ENCODE data around the gene FBXW12.

Gene FBXW12

GRCh38 chr3:48408823-48409281 lies 36.8 kb downstream of the FBXW12 start:
- no peak for DNase-seq

GRCh38 chr3:48409291-48410201 lies 37.5 kb downstream of the FBXW12 start:
- no peak for DNase-seq

- DNase-seq: no peak
Measured at GRCh38 chr3:48410205-48411040, 38.4 kb downstream of the FBXW12 start.

GRCh38 chr3:48411041-48411588 lies 39.1 kb downstream of the FBXW12 start:
- DNase-seq: no peak

GRCh38 chr3:48411606-48412374 lies 39.8 kb downstream of the FBXW12 start:
- DNase-seq: no peak

- no peak for DNase-seq
Measured at GRCh38 chr3:48412375-48413001, 40.5 kb downstream of the FBXW12 start.

GRCh38 chr3:48413086-48413485 lies 41.1 kb downstream of the FBXW12 start:
- DNase-seq: no peak

GRCh38 chr3:48413611-48414010 lies 41.6 kb downstream of the FBXW12 start:
- no peak for DNase-seq

- no peak for DNase-seq
Measured at GRCh38 chr3:48414376-48415250, 42.6 kb downstream of the FBXW12 start.

GRCh38 chr3:48415251-48415953 lies 43.4 kb downstream of the FBXW12 start:
- no peak for DNase-seq

GRCh38 chr3:48416091-48416505 lies 44.1 kb downstream of the FBXW12 start:
- no peak for DNase-seq

- DNase-seq: no peak
Measured at GRCh38 chr3:48416546-48416945, 44.5 kb downstream of the FBXW12 start.

GRCh38 chr3:48417529-48418108 lies 45.6 kb downstream of the FBXW12 start:
- DNase-seq: no peak

- DNase-seq: no peak
Measured at GRCh38 chr3:48418140-48418539, 46.1 kb downstream of the FBXW12 start.

- no peak for DNase-seq
Measured at GRCh38 chr3:48418651-48419050, 46.6 kb downstream of the FBXW12 start.

GRCh38 chr3:48419149-48419548 lies 47.1 kb downstream of the FBXW12 start:
- no peak for DNase-seq

- DNase-seq: no peak
Measured at GRCh38 chr3:48419597-48419996, 47.6 kb downstream of the FBXW12 start.

GRCh38 chr3:48420561-48420960 lies 48.5 kb downstream of the FBXW12 start:
- no peak for DNase-seq

GRCh38 chr3:48422272-48422671 lies 50.3 kb downstream of the FBXW12 start:
- DNase-seq: no peak

GRCh38 chr3:48422681-48423080 lies 50.7 kb downstream of the FBXW12 start:
- no peak for DNase-seq

Measured in hematopoietic multipotent progenitor cell treated with erythropoietin and hydrocortisone succinate and interleukin-3 and kit ligand, for 6 days (in vitro differentiated cells).